Measurements from ENCODE around the gene PACSIN2. TPM values are rescaled to one million over a fixed set of nuclear protein-coding genes. Genes with fewer than 3 reads are reported as not detected.
A peak's percentile ranks its signal among the peaks of the same experiment; 100 is the strongest.

PACSIN2 gene
- total RNA-seq, 3 donors from 2014 or later, result 132 to 184 (median 152) TPM

DNA sequence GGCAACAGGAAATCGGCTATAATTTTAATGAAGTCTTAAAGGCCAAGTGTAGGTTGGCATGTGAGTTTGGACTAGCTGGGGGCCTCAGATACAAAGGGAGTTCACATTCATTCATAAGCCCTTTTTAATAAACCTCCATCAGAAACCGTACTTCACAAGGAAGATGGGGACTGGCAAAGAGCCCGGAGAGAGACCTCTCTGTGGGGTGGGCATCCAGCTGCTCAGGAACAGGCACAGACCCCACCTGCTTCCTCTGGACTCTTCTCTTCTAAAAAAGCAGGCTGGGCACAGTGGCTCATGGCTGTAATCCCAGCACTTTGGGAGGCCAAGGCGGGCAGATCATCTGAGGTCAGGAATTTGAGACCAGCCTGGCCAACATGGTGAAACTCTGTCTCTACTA, 154.0 kb downstream of the PACSIN2 start:
- Histone ChIP-seq H3K36me3 (ENCODE audit: low read depth) (no peaks in the 10 kb centered on the region), H3K4me1 (ENCODE audit: low read depth) (no peaks in the 10 kb centered on the region), H3K9me3 (no peaks in the 10 kb centered on the region), H3K4me3 (no peak overlapping the region)
- no peak for ATAC-seq
- intact Hi-C loops (cut with DNase I, micrococcal nuclease), result no loop called here
- TF ChIP-seq, protein P1, sequence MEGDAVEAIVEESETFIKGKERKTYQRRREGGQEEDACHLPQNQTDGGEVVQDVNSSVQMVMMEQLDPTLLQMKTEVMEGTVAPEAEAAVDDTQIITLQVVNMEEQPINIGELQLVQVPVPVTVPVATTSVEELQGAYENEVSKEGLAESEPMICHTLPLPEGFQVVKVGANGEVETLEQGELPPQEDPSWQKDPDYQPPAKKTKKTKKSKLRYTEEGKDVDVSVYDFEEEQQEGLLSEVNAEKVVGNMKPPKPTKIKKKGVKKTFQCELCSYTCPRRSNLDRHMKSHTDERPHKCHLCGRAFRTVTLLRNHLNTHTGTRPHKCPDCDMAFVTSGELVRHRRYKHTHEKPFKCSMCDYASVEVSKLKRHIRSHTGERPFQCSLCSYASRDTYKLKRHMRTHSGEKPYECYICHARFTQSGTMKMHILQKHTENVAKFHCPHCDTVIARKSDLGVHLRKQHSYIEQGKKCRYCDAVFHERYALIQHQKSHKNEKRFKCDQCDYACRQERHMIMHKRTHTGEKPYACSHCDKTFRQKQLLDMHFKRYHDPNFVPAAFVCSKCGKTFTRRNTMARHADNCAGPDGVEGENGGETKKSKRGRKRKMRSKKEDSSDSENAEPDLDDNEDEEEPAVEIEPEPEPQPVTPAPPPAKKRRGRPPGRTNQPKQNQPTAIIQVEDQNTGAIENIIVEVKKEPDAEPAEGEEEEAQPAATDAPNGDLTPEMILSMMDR (IDR thresholded peaks at IDR 0.05), result no peak
- no peak for DNase-seq

- intact Hi-C loops (cut with DNase I, micrococcal nuclease), result no loop called here
- TF ChIP-seq, protein P1 (IDR thresholded peaks at IDR 0.05), result no peak
- ATAC-seq (peak; percentile 1), DNase-seq (peak in 1 of 3 donors; percentile 22)
- H3K36me3 ChIP-seq (ENCODE audit: low read depth), result no peaks in the 10 kb centered on the region
- peak overlapping the region; percentile 81 for H3K4me3 ChIP-seq
- peaks cover 17% of the 10 kb centered on the region for H3K4me1 ChIP-seq (ENCODE audit: low read depth)
- H3K9me3 ChIP-seq, result no peaks in the 10 kb centered on the region
These were observed 157.0 kb downstream of the PACSIN2 start for GRCh38 chr22:42857845-42858481.

- Histone ChIP-seq H3K4me1 (ENCODE audit: low read depth) (peaks cover 17% of the 10 kb centered on the region), H3K36me3 (ENCODE audit: low read depth) (no peaks in the 10 kb centered on the region), H3K4me3 (peak within 1 kb of the TSS; percentile 81), H3K9me3 (no peaks in the 10 kb centered on the region)
- DNase-seq, result peak; percentile 94 to 97 (median 96)
- TF ChIP-seq, protein P1 (IDR thresholded peaks at IDR 0.05), result no peak
- ATAC-seq, result peak; percentile 97
- intact Hi-C loops (cut with DNase I, micrococcal nuclease), result no loop called here
These were observed 157.9 kb downstream of the PACSIN2 start, which contains the start of gene ARFGAP3 for GRCh38 chr22:42856865-42857704. TSS of gene ARFGAP3 (minus strand) at chr22:42857273. CDS start at chr22:42857182, 91 bp downstream.

DNA sequence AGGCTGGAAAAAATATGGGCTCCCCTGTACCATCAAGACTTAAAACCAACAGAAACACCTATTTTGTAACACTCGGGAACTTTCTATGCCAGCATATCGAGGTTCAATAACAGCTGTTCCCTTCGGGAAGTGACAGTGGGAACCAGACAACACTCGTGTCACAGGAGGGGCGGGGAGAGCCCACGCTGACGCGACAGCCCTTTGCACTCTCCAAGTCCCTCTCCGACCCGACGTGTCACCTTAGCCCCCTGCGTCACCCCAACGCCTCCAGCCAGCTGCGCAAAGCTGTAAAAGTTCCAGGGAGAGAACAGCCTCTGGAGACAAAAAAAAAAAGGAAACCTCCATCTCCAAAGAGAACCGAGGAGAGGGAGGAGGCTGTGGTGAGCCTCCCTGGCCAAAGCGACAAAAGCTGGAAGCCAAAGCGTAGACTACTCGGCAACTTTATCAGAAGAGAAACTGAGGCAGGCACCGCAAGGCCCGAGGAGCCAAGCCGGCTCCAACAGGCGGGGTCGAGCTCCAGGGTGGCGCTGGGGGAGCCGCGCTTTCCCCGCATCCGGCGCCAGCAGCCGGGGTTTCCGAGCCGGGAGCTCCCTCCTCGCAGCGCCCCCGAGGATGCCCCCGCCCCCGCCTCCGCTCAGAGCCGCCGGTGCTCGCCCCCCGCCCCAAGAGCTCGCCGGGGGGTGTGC, 158.6 kb downstream of the PACSIN2 start:
- Histone ChIP-seq H3K4me3 (peak overlapping the region; percentile 81), H3K4me1 (ENCODE audit: low read depth) (peaks cover 17% of the 10 kb centered on the region), H3K9me3 (no peaks in the 10 kb centered on the region), H3K36me3 (ENCODE audit: low read depth) (no peaks in the 10 kb centered on the region)
- peak; percentile 14 for ATAC-seq
- intact Hi-C loops (cut with DNase I, micrococcal nuclease), result no loop called here
- TF ChIP-seq, protein P1 (IDR thresholded peaks at IDR 0.05), result no peak
- DNase-seq, result peak; percentile 57 to 78 (median 68)

- intact Hi-C loops (cut with DNase I, micrococcal nuclease), result no loop called here
These were observed 159.2 kb downstream of the PACSIN2 start for GRCh38 chr22:42855721-42856120.

More at GRCh38 chr22:42855721-42856120, 159.2 kb downstream of the PACSIN2 start:
- H3K4me3 ChIP-seq, result no peak overlapping the region
- TF ChIP-seq, protein P1 (IDR thresholded peaks at IDR 0.05), result no peak
- peaks cover 17% of the 10 kb centered on the region for H3K4me1 ChIP-seq (ENCODE audit: low read depth)
- H3K9me3 ChIP-seq, result no peaks in the 10 kb centered on the region
- H3K36me3 ChIP-seq (ENCODE audit: low read depth), result no peaks in the 10 kb centered on the region
- DNase-seq, result no peak
- no peak for ATAC-seq

Data from mucosa of descending colon (tissue), 3 donors.